GM19035 (cell line): ENCODE data around the gene ATP8B4.
"Not testable (repeated sequence)": the region's sequence is repeated elsewhere in the genome, so short reads cannot be mapped to it uniquely, and the experiment has no call there.

Source experiments
- ATAC-seq: cut with Tn5 transposase; IDR thresholded peaks from one replicate; pipeline ENCODE4 v1.9.1; 2021; ENCODE audit not compliant: unreplicated experiment

ATP8B4 gene

DNA sequence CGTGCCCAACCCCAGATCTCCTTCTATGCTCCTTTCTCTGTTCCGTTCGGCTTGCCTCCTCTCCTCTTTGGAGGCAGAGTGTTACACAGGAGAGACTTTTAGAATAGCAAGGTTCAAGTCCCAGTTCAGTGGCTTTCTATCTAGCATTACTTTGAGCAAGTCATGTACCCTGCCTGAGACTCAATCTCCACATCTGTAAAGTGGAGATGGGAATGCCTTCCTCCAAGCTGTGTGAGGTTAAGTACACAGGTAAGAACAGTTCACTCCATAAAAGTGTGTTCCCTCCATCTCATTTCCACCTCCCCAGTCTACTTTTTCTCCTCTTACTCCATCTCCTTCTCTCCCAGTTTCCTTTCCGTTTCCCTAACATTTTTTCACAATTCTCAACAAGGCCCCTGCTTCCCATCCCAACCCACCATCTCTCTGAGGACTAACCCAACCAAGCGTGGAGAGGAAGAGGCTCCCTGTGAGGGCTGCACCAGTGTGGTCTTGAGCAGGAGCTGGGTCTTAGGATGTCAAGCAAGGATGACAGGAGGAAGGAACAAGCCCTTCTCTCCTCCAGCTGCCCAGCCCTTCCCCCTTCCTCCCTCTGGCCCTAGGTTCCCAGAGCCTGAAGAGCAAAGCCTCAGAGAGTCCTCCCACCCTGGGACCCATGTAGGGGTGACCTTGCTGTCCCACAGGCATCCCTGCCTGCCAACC lies 6.4 kb downstream of the ATP8B4 start:
- no peak for ATAC-seq

DNA sequence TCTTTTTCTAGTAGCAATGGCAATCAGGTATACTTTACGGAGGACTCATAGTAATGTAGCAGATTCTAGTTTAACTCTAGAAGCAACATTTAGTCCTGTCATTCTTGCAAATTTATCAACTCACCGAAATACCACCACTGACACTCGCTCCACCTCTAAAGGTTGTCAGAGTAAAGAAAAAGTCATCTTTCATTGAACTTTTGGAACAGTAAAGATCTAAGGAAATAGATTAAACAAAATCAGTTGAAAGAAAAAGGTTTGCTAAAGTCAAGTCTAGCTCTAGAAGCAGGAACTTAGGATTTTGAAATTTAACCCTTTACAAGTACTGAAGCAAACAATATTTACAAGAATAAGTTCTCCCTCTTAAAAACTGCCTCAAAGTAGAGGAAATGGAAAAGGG lies 8.7 kb downstream of the ATP8B4 start:
- no peak for ATAC-seq

DNA sequence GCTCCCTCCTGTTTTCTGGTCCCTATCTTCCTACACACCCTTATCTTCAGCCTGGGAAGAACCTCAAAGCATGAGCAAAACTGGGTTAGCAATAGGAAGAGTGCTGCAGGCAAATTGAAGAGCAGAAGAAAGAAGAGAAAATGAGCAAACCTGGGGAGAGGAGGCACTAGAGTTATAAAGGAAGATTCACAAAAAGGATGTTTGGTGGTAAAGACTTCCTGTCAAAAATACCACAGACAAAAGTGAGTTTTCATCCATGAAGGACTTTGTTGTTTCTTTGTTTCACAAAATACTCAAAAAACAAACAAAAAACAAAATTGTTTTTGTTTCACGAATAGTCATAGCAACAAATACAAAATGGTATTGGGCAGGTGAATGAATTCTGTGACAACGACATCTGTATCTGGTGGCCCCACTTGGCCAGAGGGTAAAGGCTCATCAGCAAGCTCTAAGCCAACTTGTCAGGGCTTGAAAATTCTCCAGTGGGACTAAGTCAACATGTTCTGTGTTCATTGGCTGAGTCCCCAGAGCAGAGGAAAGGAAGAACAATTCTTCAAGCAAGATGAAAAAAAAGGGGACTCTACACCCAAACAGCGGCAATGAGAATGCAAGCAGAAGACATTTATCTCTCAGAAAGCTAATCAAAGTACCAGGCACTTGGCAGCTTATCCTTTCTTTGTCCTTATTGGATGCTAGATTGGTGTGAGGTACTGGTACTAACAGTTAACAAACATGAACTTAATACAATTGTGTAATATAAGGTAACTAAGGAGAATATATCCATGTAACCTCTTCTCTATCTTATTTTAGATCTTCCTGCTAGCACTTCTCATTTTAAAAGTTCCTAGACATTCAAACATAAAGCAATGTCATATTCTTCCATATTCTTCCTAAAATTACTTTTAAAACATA lies 9.7 kb downstream of the ATP8B4 start:
- ATAC-seq: no peak

DNA sequence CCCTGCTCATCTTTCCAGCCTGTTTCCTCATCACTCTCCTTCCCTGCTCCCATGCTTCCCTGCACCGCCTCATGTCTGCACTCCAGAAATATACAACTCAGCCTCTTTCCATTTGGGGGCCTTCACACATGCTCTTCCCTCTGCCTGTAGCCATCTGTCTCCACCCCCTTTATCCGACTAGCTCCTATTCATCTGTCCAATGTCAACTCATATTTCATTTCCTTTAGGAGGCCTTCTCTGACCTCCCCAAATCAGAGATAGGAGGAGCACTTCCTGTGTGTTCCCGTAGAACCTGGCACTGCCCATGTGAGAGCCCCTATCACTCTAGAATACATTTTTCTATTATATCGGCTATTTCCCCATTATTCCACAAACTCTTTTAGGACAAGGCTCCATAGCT lies 10.6 kb downstream of the ATP8B4 start:
- ATAC-seq: no peak

DNA sequence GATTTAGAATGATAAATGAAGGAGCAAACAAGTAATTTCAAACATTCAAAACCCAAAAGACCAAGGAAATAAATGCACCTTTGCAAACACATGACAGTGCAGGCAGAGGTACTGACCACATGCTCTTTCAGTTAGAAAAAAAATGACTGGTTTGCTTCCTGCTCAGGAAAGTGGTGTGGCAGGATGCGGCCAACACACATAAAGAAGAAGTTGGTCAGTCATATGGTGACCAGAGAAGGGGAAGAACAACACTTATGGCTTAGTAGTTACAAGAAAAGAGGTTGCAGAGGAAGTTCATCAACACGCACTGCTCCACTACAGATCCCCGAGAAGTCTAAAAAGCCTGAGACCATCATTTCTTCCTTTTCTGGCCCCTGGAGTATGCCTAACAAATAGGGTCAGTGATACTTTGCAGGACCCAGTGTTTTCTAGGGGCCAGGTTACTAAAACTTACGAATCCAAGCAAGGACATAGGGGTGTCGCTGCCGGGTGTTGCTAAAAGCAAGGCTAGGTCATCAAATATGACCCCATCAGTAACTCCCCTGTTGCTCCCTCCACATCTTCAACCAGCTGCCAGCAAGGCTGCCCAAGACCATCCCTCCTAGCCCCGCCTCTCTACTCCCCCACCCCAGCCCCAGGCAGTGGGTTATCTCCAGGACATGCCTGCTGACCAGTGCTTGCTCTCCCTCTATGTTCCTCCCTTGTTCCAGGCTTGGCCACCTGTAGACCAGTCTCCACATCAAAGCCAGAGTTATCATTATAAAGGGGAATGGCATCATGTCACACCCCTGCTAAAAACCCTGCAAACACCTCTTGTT lies 11.2 kb downstream of the ATP8B4 start:
- peak; percentile 99 for ATAC-seq

DNA sequence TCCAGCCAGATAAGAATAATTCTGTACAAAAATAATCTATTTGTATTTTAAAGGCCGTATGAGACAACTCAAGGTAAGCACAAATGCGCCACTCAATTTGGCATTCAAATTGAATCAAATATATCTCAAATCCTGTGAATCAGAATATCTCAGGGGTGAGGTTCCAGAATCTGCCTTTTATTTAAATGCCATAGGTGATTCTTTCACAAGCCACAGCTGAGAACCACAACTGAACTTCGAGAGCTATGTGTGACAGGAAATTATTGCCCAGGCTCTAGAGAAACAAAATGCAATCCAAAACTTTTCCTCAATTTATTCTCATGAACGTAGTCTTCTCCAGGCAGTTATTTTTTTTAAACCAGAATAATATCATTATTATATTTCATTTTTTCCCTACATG lies 11.9 kb downstream of the ATP8B4 start:
- no peak for ATAC-seq

DNA sequence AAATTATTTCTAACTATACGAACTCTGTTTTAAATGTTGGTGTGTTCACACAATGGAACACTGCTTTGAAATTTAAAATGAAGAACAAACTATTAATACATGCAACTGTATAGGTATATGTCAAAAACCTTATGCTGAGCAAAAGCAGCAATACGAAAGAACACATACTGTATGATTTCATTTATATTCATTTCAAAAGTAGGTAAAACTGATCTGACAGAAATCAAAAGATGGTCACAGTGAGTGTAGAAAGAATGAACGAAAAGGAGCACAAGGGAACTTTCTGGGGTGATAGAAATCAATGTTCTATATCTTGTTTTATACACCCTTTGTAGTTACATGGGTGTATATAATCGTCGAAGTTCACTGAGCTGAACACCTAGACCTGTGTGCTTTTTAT lies 12.6 kb downstream of the ATP8B4 start:
- ATAC-seq: no peak

DNA sequence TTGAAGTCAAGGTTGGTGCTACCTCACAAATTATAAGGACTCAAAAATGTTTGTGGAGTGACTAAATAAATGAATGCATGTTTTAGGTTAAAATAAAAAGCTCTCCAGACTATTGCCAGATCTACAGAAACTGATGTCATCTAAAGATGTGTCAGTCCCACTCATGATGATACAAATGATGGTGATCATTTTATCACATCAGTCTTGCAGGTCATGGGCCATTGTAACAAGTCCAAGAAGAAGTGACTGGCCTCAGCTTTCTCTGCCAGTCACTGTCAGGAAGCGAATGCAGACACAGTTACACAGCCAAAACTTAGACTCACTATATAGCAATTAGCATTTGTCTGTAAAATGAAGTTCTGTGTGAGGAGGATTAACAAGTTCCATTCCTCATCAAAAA lies 18.5 kb downstream of the ATP8B4 start:
- no peak for ATAC-seq

DNA sequence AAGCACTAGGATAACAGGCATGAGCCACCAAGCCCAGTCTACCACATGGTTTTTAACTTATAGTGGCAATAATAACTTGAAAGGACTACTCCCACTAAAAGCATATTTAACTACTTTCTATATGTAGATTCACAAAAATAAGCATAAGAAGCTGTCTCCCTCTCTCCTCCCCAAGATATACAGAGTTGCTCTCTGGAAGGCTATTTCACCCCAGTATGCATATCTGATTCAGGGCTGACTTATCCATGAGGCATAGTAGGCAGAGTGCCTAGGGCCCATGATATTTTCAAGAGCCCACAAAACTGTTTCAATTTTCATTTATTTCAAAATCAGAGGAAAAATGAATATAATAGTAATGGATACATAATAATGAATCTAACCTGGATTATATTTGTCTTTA lies 20.5 kb downstream of the ATP8B4 start:
- ATAC-seq: no peak

DNA sequence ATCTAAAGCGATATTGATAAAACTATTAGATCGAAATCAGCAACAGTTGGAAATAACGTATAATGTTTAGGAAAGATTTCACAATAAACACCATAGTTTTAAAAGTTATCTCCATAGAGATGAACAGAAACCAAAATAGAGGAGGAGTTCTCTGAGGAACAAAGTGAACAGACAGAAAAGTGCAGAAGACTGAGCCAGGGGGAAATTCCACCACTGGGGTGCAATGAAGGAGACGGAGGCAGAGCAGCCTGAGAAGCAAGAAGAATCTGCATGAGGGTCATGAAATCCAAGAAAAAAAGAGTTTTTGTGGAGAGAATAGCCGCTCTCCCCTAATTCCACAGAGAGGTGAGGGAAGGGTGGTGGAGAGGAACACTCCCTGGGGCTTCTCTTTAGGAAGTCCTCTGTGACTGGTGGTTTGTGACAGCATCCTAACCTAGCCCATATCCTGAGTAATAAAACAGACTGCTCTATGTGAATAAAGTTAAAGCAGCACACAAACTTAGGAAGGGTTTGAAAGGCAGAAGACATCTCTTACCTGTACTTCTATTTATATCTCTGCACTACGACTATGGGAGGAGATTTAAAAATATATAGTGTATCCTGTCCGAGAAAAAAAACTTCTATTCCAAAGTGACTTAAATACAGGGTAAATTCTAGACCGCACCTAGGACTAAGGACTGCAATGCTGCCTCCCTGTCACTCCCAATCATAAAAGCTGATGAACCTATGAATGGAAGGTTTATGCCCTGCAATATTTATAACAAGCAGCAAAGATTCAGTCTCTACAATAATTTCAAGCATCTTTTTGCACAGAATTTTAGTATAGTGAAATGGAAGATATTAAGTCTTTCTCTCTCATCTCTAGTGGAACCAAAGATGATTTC lies 22.9 kb downstream of the ATP8B4 start:
- ATAC-seq: no peak

DNA sequence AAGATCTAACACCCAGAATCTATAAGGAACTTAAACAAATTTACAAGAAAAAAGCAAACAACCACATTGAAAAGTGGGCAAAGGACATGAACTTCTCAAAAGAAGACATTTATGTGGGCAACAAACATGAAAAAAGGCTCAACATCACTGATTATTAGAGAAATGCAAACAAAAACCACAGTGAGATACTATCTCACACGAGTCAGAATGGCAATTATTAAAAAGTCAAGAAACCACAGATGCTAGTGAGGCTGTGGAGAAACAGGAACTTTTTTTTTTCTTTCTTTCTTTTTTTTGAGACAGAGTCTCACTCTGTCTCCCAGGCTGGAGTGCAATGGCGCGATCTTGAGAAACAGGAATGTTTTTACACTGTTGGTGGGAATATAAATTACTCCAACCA lies 29.6 kb downstream of the ATP8B4 start:
- ATAC-seq: not testable (repeated sequence)

DNA sequence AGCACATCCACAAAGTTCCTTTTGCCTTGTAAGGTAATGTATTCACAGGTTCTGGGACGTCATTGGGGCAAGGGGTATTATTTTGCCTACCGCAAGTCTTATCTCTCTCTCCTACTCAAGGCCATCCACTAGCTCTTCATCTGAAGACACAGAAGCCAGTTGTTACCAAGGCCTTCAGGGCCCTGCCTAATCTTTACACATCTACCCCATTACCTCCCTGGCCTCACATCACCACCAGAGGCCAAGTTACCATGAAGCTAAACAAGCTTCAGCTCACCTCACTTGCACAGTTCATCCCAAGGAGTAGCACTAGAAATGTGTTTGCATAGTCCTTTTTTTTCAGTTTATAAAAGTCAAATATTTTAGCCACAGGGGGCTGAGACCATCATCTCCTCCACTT lies 34.1 kb downstream of the ATP8B4 start:
- no peak for ATAC-seq

DNA sequence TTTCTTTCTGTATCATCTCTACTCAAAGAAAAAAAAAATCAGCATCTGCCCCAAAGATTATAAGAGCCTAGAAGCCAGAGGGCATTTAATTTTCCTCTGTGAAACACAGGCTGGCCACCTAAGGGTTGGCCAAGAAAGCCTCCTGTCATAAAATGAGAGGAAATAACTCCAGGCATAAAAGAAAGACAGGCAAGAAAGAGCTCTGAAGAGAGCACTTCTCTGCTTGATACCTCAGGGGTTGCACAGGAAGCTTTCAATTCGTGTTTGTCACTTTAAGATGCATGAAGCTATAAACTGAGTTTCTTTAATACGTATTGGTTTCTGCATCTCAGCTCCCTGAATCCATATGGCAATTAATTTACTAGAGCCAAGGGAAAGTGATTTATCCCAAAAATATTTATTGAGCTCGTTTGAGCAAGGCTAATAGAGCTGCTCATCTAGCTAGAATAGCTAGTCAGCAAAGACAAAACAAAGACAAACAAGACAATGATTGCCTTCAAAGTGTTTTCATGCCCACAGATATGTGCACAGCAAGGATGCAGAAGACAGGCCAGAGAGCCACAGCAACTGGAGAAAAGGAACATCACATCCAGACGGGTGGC lies 35.5 kb downstream of the ATP8B4 start:
- no peak for ATAC-seq

DNA sequence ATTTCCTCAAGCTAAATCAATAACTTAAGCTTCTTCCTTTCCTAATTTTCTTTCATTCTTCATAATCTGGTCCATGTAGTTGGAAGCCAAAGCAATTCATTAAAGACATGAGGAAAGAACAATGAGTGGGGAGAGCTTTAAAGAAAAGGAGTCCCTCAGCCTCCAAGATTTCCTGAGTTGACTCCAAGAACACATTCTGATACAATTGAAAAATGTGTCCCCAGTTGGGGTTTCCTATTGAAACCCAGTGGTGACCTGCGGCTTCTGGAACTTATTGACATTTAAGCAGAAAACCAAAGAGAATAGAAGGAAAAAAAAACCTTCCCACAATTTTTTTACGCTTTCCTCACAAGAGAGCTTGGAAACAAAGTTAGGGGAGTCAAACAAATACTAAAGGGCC lies 37.0 kb downstream of the ATP8B4 start:
- no peak for ATAC-seq

DNA sequence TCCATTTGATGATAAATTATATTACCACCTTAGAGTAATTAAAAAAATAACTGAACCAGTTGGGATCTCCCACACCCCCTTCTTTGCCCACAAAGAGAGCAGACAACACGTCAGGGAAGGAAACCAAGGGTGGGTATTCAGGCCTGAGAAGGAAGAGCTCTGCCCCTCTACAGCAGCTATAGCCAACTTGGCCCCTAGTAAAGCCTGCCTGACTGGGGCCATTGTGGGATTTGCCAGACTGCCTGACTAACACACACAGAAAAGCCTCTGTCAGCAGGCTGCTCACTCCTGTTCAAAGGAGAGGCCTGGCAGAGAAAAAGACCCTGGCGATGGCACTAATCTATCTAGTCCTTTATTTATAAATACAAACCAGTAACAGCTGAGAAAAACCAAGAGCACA lies 41.4 kb downstream of the ATP8B4 start:
- ATAC-seq: no peak

DNA sequence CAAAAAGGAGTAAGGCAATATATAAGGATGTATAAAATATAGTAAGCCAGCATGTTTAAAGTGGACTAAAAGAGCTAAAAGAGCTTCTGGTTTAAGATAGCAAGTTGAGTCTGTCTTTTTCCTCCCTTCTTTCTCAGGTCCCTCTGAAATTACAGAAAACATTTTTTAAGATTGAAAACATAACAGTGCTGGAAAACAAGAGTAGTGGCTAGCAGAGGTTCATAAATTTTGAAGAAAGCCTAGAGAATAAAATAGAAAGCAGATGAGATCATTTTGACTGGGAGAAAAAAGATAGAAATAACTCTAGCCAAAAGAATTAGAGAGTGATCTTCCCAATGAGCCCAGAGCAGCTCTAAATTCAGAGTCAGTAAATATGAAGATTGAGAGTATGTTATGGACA lies 41.9 kb downstream of the ATP8B4 start:
- no peak for ATAC-seq

DNA sequence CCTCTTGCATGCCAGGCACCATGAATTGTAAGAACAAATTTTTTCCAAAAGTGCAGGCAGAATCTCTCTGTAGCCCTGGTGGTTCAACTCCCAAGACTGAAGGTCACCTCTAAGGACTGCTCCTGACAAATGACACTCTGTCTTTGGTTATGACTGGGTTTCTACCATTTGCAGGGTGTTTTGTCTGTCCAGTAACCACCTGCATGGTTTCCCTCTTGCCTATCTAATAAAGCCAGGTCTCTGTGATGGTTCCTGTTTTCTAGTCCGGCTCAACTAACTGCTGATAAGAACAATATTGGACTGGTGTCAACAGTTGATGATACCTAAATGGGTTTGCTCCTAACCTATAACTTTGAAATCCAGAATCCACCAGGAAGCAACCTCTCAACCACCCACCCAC lies 43.7 kb downstream of the ATP8B4 start:
- ATAC-seq: no peak

DNA sequence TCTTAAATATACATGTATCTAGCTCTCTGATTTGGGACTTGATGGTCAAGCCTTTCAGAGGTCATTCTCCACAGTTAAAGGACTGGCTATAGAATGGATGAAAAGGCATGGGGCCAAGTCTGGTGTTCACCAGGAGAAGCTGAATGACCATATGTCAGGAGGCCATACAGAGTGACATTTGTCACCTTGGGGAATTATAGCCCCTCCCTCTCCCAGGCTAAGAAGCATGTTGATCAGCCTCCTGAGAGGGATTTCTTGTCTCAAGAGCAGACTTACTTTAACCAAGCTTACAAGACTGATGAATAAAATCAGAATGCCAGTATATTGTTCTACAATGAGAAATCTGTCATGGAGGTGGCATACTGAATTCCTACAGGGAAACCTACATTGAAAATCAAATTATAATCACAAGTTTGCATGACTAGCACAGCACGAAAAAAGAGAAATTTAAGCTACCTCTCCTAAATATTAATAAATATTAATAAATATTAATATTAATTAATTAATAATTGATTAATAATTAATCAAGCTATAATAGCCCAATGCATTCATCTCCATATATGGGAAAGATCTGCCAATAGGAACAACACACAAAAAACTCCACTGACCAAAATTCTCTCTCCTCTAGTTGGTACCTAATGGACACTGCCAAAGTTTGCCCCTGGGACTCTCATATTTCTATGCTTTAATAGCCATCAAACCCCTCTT lies 47.3 kb downstream of the ATP8B4 start:
- no peak for ATAC-seq

DNA sequence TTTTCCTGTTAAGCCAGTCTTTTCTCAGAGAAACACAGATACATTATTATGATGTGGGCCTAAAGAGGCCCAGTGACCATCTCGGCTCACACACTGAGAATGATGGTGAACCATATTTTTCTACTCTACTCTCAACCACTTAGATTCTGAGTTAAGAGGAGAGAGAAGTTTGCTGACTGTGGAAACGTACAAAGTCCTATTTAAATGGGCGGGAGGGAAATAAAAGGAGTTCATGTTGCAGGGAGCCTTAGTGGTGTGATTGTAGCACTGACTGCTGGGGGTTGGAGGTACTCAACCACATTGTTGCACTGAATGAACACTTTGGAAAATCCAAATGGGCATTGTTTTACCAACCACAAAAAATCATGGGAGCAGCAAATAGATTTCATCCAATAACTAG lies 51.0 kb downstream of the ATP8B4 start:
- no peak for ATAC-seq

DNA sequence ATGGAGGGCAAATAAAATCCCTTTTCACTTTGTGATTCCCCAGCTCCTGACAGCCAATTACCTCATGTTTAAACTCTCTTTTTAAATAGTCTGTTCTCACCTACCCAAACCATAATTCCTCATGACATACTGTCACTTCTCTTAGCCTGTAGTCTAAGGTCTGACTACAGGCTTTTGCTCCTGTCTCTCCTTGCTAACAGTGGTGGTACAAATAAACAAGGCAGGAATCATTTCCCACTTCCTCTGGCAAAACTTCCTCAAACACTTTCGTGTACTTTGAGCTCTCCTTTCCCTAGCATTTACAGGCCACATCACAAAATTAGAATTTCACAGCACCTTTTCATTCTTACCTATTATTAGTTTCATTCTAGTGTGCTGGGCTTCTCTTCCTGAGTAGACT lies 51.8 kb downstream of the ATP8B4 start:
- no peak for ATAC-seq
